ENCODE measurements around the gene CHFR.

The CHFR gene

DNA sequence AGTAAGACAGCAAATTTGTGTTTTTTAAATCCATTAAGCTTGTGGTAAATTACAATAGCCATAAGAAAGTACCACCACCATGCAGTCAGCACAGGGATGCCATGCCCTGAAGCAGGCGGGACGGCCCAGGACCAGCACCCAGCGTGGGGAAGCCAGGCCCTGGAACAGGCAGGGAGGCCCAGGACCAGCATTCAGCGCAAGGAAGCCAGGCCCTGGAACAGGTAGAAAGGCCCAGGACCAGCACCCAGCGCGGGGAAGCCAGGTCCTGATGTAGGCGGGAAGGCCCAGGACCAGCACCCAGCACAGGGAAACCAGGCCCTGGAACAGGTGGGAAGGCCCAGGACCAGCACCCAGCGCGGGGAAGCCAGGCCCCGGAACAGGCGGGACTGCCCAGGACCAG, 13.2 kb downstream of the CHFR start:
- H3K4me3 ChIP-seq (ENCODE audit: low read depth, low read length), result no peak overlapping the region
- TF ChIP-seq, protein P1, sequence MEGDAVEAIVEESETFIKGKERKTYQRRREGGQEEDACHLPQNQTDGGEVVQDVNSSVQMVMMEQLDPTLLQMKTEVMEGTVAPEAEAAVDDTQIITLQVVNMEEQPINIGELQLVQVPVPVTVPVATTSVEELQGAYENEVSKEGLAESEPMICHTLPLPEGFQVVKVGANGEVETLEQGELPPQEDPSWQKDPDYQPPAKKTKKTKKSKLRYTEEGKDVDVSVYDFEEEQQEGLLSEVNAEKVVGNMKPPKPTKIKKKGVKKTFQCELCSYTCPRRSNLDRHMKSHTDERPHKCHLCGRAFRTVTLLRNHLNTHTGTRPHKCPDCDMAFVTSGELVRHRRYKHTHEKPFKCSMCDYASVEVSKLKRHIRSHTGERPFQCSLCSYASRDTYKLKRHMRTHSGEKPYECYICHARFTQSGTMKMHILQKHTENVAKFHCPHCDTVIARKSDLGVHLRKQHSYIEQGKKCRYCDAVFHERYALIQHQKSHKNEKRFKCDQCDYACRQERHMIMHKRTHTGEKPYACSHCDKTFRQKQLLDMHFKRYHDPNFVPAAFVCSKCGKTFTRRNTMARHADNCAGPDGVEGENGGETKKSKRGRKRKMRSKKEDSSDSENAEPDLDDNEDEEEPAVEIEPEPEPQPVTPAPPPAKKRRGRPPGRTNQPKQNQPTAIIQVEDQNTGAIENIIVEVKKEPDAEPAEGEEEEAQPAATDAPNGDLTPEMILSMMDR (IDR thresholded peaks at IDR 0.05; ENCODE audit: borderline replicate concordance, insufficient read depth, low read depth, low read length), result no peak

DNA sequence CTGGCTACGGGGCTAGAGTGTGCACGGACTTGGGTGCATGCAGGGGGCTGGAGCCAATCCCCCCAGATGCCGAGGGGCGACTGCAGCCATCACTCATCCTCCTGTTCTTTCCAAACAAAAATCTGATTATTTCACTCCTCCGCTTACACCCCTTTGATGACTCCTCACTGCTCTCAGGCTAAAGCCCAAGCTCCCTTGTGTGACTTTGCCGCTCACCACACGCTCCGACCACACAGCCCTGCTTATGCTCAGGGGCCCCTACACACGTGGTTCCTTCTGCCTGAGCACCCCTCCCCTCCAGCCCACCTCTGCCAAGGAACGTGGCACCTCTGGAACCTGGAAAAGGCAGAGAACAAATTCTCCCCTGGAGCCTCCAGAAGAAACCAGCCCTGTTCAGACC, 13.7 kb downstream of the CHFR start:
- no peak overlapping the region for H3K4me3 ChIP-seq (ENCODE audit: low read depth, low read length)
- TF ChIP-seq, protein P1 (IDR thresholded peaks at IDR 0.05; ENCODE audit: borderline replicate concordance, insufficient read depth, low read depth, low read length), result no peak

DNA sequence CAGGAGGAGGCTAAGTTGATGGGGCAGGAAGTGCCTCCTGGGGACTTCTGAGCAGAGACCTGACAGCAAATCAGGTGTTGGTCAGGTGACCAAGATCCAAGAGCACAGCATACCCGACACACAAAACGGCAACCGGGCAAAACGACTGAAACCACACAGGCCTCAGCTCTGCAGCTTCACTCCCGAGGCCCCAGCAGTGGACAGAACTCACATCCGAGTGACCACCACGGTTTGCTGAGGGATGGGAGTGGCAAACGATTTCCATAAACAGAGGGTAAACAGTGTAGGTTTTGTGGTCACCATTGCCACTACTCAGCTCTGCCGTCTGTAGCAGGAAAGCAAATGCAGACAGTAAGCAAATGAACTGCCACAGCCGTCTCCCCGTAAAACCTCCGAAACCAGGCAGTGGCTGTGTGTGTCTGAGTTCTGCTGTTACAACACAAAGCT, 14.4 kb downstream of the CHFR start:
- H3K4me3 ChIP-seq (ENCODE audit: low read depth, low read length), result no peak overlapping the region
- TF ChIP-seq, protein P1 (IDR thresholded peaks at IDR 0.05; ENCODE audit: borderline replicate concordance, insufficient read depth, low read depth, low read length), result no peak

DNA sequence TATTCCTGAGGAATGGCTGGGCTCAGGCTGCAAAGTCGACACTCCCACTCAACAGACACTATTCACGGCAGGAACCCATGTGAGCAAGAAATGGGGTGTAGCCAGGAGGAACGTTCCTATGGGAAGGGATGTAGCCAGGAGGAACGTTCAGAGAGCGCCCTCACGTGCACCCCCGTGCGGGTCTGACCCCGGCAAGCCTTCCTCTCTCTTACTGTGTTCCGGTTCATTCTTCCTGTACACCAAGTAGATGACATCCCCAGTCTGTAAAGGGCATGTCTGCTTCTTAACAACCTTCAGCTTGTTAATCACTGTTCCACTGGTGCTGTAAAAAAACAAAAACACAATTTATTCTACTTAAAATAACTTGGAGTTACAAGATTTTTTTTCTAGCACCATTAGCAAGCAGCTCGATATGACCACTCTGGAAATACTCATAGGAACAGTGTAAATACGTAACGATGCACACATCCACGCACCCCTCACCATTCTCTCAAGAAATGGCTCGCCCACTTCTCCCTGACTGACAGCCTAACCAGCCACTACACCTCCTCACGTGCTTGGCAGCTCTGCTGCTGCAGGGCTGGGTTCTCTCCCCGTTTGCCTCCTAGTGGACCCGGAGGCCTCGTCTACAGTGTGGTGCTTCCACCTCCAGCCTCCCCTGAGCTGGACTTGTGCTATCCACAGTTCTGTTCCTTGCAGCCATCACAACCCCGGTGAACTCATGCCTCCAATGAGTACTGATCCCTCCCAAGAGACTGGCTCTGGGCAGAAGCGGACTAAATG, 15.1 kb downstream of the CHFR start:
- TF ChIP-seq, protein P1 (IDR thresholded peaks at IDR 0.05; ENCODE audit: borderline replicate concordance, insufficient read depth, low read depth, low read length), result no peak
- H3K4me3 ChIP-seq (ENCODE audit: low read depth, low read length), result no peak overlapping the region

DNA sequence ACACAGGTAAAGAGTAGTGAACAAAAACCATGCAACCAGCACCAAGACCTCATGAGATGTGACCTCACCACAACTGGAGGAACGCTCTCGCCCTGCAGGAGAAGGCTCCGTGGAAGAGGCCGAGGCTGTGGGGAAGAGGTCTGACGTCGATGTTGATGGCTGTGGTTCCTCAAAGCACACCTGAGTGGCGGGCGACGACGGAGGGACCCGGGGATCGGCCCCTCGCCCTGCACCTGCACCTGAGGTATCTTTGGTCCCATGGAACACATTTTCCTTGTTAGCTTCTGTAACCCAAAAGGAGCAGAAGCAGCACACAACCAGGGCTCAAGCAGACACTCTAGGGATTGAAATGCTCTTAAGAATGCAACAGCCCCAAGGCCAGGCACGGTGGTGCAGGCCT, 17.9 kb downstream of the CHFR start:
- H3K4me3 ChIP-seq (ENCODE audit: low read depth, low read length), result no peak overlapping the region
- TF ChIP-seq, protein P1 (IDR thresholded peaks at IDR 0.05; ENCODE audit: borderline replicate concordance, insufficient read depth, low read depth, low read length), result no peak

DNA sequence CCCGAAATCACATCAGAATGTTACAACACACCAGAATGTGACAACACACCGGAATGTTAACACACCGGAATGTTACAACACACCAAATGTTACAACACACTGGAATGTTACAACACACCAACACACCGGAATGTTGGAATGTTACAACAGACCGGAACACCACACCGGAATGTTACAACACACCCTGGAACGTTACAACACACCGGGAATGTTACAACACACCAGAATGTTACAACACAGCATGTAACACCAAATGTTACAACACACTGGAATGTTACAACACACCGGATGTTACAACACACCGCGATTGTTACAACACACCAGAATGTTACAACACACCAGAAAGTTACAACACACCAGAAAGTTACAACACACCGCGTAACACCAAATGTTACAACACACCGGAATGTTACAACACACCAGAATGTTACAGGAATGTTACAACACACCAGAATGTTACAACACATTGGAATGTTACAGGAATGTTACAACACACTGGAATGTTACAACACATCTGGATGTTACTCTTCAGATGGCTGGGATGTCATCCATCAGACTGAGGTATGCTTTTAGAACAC, 21.1 kb downstream of the CHFR start:
- H3K4me3 ChIP-seq (ENCODE audit: low read depth, low read length), result no peak overlapping the region

More for the DNA sequence above, 21.1 kb downstream of the CHFR start:
- TF ChIP-seq, protein P1 (IDR thresholded peaks at IDR 0.05; ENCODE audit: borderline replicate concordance, insufficient read depth, low read depth, low read length), result no peak

Data from GM12875 (cell line).